Activated T-cell treated with anti-CD3 and anti-CD28 coated beads, Interleukin-2, amount 50 U/mL, for 24 hours (primary cell): ENCODE measurements around the gene PTPN11.

ENCODE experiments used
- DNase-seq: peaks from one replicate; pipeline ENCODE4 v3.0.0-alpha.2; 2020
- H3K27ac Mint-ChIP-seq: 2 replicates; pipeline ENCODE4 v1.8.0; 2020; ENCODE audit warnings: mild to moderate bottlenecking, mixed read lengths
- H3K27me3 Mint-ChIP-seq: 2 replicates; pipeline ENCODE4 v1.8.0; 2020; ENCODE audit warnings: mixed read lengths
- H3K36me3 Mint-ChIP-seq: 2 replicates; pipeline ENCODE4 v1.8.0; 2020; ENCODE audit warnings: low read depth, mixed read lengths
- H3K4me1 Mint-ChIP-seq: 2 replicates; pipeline ENCODE4 v1.8.0; 2020; ENCODE audit warnings: low read depth, mixed read lengths
- H3K4me3 Mint-ChIP-seq: 2 replicates; pipeline ENCODE4 v1.8.0; 2020; ENCODE audit warnings: mild to moderate bottlenecking, moderate library complexity, mixed read lengths
- H3K9me3 Mint-ChIP-seq: 2 replicates; pipeline ENCODE4 v1.8.0; 2020; ENCODE audit warnings: mixed read lengths

PTPN11 gene

GRCh38 chr12:112525426-112525809, 106.7 kb downstream of the PTPN11 start:
- no peak for DNase-seq
- no peaks in the 10 kb centered on the region for H3K27me3 Mint-ChIP-seq
- no peaks in the 10 kb centered on the region for H3K36me3 Mint-ChIP-seq
- H3K27ac Mint-ChIP-seq: no peak overlapping the region
- H3K4me1 Mint-ChIP-seq: no peaks in the 10 kb centered on the region
- no peaks in the 10 kb centered on the region for H3K9me3 Mint-ChIP-seq
- no peak overlapping the region for H3K4me3 Mint-ChIP-seq

GRCh38 chr12:112527082-112527481, 108.3 kb downstream of the PTPN11 start:
- Mint-ChIP-seq H3K4me1 (no peaks in the 10 kb centered on the region), H3K9me3 (no peaks in the 10 kb centered on the region), H3K36me3 (no peaks in the 10 kb centered on the region), H3K27me3 (no peaks in the 10 kb centered on the region), H3K4me3 (no peak overlapping the region), H3K27ac (no peak overlapping the region)
- no peak for DNase-seq

GRCh38 chr12:112527501-112527900, 108.8 kb downstream of the PTPN11 start:
- no peaks in the 10 kb centered on the region for H3K9me3 Mint-ChIP-seq

GRCh38 chr12:112528521-112528920, 109.8 kb downstream of the PTPN11 start:
- H3K27me3 Mint-ChIP-seq: no peaks in the 10 kb centered on the region
- no peak overlapping the region for H3K27ac Mint-ChIP-seq
- no peaks in the 10 kb centered on the region for H3K36me3 Mint-ChIP-seq

More at GRCh38 chr12:112527501-112527900, 108.8 kb downstream of the PTPN11 start:
- no peaks in the 10 kb centered on the region for H3K36me3 Mint-ChIP-seq
- no peaks in the 10 kb centered on the region for H3K4me1 Mint-ChIP-seq
- H3K27ac Mint-ChIP-seq: no peak overlapping the region
- DNase-seq: no peak
- no peaks in the 10 kb centered on the region for H3K27me3 Mint-ChIP-seq
- H3K4me3 Mint-ChIP-seq: no peak overlapping the region

GRCh38 chr12:112530941-112531340, 112.2 kb downstream of the PTPN11 start:
- H3K36me3 Mint-ChIP-seq: no peaks in the 10 kb centered on the region
- no peak for DNase-seq
- no peak overlapping the region for H3K27ac Mint-ChIP-seq
- H3K4me3 Mint-ChIP-seq: no peak overlapping the region
- no peaks in the 10 kb centered on the region for H3K27me3 Mint-ChIP-seq
- no peaks in the 10 kb centered on the region for H3K9me3 Mint-ChIP-seq
- H3K4me1 Mint-ChIP-seq: no peaks in the 10 kb centered on the region

More at GRCh38 chr12:112528521-112528920, 109.8 kb downstream of the PTPN11 start:
- no peaks in the 10 kb centered on the region for H3K9me3 Mint-ChIP-seq
- no peaks in the 10 kb centered on the region for H3K4me1 Mint-ChIP-seq
- no peak overlapping the region for H3K4me3 Mint-ChIP-seq
- no peak for DNase-seq

- no peak overlapping the region for H3K4me3 Mint-ChIP-seq
- no peaks in the 10 kb centered on the region for H3K36me3 Mint-ChIP-seq
- H3K27me3 Mint-ChIP-seq: no peaks in the 10 kb centered on the region
These were observed 113.4 kb downstream of the PTPN11 start for GRCh38 chr12:112532106-112532505.

GRCh38 chr12:112533528-112533927, 114.8 kb downstream of the PTPN11 start:
- DNase-seq: no peak
- Mint-ChIP-seq H3K4me3 (no peak overlapping the region), H3K27ac (no peak overlapping the region), H3K4me1 (peaks cover 4% of the 10 kb centered on the region), H3K9me3 (no peaks in the 10 kb centered on the region), H3K36me3 (no peaks in the 10 kb centered on the region), H3K27me3 (no peaks in the 10 kb centered on the region)

More at GRCh38 chr12:112532106-112532505, 113.4 kb downstream of the PTPN11 start:
- Mint-ChIP-seq H3K4me1 (no peaks in the 10 kb centered on the region), H3K9me3 (no peaks in the 10 kb centered on the region), H3K27ac (no peak overlapping the region)
- DNase-seq: no peak

- H3K27ac Mint-ChIP-seq: no peak overlapping the region
These were observed 116.3 kb downstream of the PTPN11 start for GRCh38 chr12:112535017-112535416.

GRCh38 chr12:112535637-112536366, 117.1 kb downstream of the PTPN11 start:
- H3K4me3 Mint-ChIP-seq: no peak overlapping the region
- H3K27ac Mint-ChIP-seq: no peak overlapping the region
- no peaks in the 10 kb centered on the region for H3K27me3 Mint-ChIP-seq

More at GRCh38 chr12:112535017-112535416, 116.3 kb downstream of the PTPN11 start:
- H3K36me3 Mint-ChIP-seq: no peaks in the 10 kb centered on the region
- no peaks in the 10 kb centered on the region for H3K9me3 Mint-ChIP-seq
- no peaks in the 10 kb centered on the region for H3K27me3 Mint-ChIP-seq
- peaks cover 6% of the 10 kb centered on the region for H3K4me1 Mint-ChIP-seq
- H3K4me3 Mint-ChIP-seq: no peak overlapping the region
- no peak for DNase-seq

GRCh38 chr12:112536367-112536730, 117.6 kb downstream of the PTPN11 start:
- H3K9me3 Mint-ChIP-seq: no peaks in the 10 kb centered on the region
- H3K4me3 Mint-ChIP-seq: no peak overlapping the region
- peaks cover under 1% of the 10 kb centered on the region for H3K27me3 Mint-ChIP-seq
- peaks cover 6% of the 10 kb centered on the region for H3K4me1 Mint-ChIP-seq
- DNase-seq: no peak
- H3K36me3 Mint-ChIP-seq: no peaks in the 10 kb centered on the region
- H3K27ac Mint-ChIP-seq: no peak overlapping the region

More at GRCh38 chr12:112535637-112536366, 117.1 kb downstream of the PTPN11 start:
- H3K9me3 Mint-ChIP-seq: no peaks in the 10 kb centered on the region
- no peaks in the 10 kb centered on the region for H3K36me3 Mint-ChIP-seq
- H3K4me1 Mint-ChIP-seq: peaks cover 6% of the 10 kb centered on the region
- DNase-seq: no peak

GRCh38 chr12:112537710-112538396, 119.1 kb downstream of the PTPN11 start:
- DNase-seq: no peak
- Mint-ChIP-seq H3K36me3 (no peaks in the 10 kb centered on the region), H3K9me3 (no peaks in the 10 kb centered on the region), H3K27ac (no peak overlapping the region), H3K27me3 (peaks cover 3% of the 10 kb centered on the region), H3K4me3 (no peak overlapping the region), H3K4me1 (peaks cover 6% of the 10 kb centered on the region)

GRCh38 chr12:112538740-112539139, 120.0 kb downstream of the PTPN11 start:
- Mint-ChIP-seq H3K36me3 (no peaks in the 10 kb centered on the region), H3K27me3 (peaks cover 7% of the 10 kb centered on the region), H3K4me3 (no peak overlapping the region), H3K9me3 (no peaks in the 10 kb centered on the region), H3K4me1 (peaks cover 6% of the 10 kb centered on the region), H3K27ac (no peak overlapping the region)
- no peak for DNase-seq

GRCh38 chr12:112539221-112539620, 120.5 kb downstream of the PTPN11 start:
- no peak for DNase-seq
- Mint-ChIP-seq H3K4me1 (peaks cover 6% of the 10 kb centered on the region), H3K4me3 (no peak overlapping the region), H3K27me3 (peaks cover 12% of the 10 kb centered on the region), H3K27ac (no peak overlapping the region), H3K36me3 (no peaks in the 10 kb centered on the region), H3K9me3 (no peaks in the 10 kb centered on the region)

GRCh38 chr12:112540021-112540420, 121.3 kb downstream of the PTPN11 start:
- Mint-ChIP-seq H3K36me3 (no peaks in the 10 kb centered on the region), H3K4me3 (no peak overlapping the region), H3K27me3 (peaks cover 16% of the 10 kb centered on the region), H3K4me1 (peaks cover 6% of the 10 kb centered on the region), H3K27ac (no peak overlapping the region), H3K9me3 (no peaks in the 10 kb centered on the region)
- no peak for DNase-seq

GRCh38 chr12:112543751-112544150, 125.0 kb downstream of the PTPN11 start:
- no peak for DNase-seq
- Mint-ChIP-seq H3K27ac (no peak overlapping the region), H3K4me3 (no peak overlapping the region), H3K27me3 (peaks cover 41% of the 10 kb centered on the region), H3K9me3 (no peaks in the 10 kb centered on the region), H3K4me1 (peaks cover under 1% of the 10 kb centered on the region), H3K36me3 (no peaks in the 10 kb centered on the region)
